Stimulated activated CD8-positive, alpha-beta memory T cell treated with anti-CD3 and anti-CD28 coated beads, Interleukin-15, amount 100 ng/mL, for 48 hours (primary cell): ENCODE measurements around the gene EPHX1.

Experiments
- DNase-seq, 2 donors: peaks; one replicate each; pipeline ENCODE4 v3.0.0-alpha.2; 2020; ENCODE audit warnings: low read depth in 2 of 2

Gene EPHX1

DNA sequence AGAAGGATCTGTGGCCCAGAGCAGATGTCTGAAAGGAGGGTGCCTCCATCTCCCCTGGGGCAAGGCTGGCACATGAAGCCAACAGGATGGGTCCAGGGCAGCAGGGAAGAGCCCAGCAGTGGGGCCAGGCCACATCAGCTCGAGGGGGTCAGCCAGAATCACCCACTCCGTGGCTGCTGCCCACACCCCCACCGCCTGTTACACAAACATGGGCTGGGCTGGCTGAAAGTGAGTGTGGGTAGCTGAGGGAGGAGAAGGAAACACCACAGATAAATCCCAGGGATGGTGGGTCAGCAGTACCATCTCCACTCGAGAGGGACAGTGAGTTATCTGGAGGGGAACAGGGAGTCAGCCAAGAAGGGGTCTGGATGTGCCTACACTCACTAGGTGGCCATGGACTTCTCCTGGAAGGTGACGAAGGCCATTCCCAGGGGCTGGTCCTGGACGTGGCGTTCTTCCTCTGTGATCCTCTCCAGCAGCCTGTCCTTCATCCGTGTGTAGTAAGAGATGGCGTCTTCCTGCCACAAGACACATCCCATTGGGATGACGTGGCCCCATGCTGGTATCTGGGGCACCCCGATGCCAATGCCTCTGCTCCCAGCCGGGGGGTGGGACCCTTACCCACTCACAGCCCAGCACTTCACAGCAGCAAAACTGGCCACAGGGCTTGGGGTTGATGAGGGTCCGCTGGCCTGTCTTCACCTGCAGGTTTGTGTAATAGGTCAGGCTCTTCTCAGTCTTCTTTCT, 52.1 kb downstream of the EPHX1 start:
- no peak for DNase-seq

DNA sequence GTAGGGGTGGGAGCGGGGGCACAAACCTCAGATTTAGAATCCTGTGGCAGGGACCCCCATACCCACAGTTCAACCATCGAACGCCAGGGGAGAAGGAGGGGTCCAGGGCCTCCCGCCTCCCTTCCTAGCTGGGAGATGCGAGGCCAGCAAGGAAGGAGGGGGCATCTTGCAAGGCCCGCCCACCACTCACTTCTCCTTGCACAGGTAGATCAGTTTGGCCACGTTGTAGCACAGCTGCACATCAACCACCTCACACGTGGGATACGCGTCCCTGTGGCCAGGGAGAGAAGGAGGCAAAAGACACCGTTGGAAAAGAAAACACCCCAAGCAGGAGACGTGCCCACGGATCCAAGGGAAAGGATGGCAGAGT, 52.6 kb downstream of the EPHX1 start:
- no peak for DNase-seq

DNA sequence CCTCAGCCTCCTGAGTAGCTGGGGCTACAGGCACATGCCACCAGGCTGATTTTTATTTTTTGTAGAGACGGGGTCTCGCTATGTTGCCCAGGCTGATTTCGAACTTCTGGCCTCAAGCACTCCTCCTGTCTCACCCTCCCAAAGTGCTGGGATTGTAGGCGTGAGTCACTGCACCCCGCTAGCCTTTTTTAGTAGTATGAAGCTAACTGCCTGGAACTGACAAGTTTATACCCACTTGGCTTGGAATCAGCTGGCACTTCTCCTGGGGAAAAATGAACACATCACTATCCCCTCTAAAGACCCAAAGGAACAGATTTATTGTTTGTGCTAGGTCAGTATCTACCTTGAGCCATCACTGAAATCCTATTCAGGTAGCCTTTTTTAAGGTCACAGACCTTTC, 53.2 kb downstream of the EPHX1 start:
- DNase-seq = no peak

DNA sequence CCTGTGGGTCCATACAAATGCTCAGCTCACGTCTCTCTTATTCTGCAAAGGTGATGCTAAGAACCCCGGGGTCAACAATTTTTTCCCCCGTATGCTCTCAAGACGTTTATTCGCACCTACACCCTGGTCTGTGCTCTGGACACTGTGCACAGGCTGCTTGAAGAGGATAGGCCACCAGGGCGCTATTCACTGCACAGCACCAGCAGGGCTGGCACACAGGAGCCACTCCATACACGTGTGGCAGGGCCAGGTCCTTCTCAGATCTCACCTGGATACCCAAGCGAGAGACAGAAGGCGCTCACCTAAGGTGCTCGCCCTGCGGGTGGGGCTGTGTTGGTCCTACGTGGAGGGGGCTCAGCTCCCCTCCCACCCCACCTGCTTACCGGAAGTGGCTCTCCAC, 55.6 kb downstream of the EPHX1 start:
- no peak for DNase-seq

DNA sequence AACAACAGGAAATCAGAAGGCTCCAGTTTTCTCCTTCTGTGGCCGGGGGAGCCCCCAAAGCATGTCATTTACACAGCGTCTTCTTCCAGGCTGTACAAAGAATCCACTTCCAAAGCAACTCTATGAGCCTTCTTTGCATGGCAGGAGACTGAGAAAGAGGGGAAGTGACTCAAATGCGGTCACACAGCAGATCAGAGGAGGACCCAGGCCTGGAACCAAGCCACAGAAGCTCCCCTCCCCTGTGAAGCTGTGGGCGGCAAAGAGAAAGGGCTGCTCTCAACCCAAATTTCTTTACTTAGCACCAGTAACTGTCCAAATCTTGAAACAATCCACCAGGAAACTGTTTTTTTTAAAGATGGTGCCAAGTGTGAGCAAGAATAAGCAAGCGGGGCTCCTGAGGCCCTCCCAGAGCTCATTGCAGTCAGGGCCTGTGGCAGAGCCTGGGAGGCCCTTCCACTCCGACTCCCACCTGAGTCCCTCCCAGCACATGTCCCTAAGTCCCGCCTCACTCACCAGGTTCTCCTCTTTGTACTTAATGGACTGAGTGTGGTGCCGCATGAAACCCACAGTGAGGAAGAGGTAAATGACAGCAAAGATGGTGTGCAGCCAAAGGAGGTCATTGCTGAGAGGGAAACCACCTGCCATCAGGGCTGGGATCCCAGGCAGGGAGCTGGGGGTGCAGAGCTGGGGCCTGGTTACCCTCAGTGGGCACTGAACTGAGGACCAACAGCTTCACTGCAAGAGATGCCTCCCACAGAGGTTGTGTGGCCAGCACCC, 56.3 kb downstream of the EPHX1 start:
- peak; percentile 65 to 69 for DNase-seq

DNA sequence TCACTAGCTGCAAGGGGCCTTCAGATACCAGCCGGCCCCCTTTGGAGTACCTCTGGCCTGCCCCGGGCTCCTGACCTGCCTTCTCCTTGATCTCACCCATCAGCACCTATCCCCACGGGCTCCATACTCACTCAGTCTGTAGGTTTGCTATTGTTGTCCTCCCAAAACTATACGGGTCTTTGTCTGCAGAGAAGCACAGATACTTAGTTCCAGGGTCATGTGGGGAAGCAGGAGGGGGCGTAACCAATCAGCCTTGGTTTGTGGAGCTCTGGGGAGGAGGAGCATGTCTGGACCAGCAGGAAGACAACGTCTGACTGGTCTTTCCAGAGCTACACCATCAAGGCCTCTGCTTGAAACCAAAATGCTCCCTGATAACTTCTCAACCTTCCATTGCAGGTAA, 57.1 kb downstream of the EPHX1 start:
- no peak for DNase-seq

DNA sequence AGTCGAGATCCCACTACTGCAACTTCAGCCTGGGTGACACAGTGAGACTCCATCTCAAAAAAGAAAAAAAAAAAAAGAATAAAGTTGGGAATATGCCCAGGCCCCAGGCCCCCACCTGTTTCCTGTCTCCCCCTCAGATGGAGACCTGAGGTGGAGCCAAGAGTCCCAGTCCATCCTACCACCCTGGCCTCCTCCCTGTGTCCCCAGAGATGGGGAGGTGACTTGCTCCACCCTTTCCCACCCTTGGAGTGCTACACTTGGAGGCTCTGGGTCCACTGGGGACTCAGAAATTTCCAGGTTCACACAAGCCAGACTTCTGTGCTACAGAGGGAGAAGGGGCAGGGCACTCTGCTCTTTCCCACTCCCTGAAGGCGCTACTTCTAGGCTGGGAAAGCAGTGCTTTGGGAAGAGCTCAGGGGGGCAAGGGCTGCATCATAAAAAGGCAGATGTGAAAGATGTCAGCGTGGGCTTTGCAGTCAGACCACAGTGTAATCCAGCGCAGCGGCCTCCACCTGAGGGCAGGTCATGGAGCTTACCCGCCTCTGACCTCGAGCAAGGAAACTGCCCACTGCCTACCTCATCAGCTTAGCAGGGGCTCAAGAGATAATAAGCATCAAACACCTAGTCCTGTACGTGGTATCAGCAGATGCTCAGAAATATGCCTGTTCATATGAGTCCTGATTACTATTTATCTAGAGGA, 58.9 kb downstream of the EPHX1 start:
- no peak for DNase-seq

DNA sequence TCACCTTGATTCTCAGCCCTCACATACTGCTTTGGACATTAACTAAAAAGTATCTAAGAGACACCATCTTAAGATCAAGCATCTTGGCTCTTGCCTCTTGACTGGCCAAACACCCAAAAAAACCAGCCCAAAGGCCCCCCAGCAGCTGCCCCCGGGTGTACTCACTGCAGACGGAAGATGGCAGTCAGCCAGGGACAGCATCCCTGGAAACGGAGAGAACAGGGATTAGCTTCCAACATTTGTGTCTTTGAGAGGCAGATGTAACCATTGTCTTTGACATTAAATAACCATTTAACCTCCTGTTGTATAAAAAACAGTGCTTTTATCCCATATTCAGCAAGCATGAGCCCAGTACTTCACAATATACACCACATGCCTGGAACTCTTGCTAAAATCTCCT, 61.0 kb downstream of the EPHX1 start:
- no peak for DNase-seq

DNA sequence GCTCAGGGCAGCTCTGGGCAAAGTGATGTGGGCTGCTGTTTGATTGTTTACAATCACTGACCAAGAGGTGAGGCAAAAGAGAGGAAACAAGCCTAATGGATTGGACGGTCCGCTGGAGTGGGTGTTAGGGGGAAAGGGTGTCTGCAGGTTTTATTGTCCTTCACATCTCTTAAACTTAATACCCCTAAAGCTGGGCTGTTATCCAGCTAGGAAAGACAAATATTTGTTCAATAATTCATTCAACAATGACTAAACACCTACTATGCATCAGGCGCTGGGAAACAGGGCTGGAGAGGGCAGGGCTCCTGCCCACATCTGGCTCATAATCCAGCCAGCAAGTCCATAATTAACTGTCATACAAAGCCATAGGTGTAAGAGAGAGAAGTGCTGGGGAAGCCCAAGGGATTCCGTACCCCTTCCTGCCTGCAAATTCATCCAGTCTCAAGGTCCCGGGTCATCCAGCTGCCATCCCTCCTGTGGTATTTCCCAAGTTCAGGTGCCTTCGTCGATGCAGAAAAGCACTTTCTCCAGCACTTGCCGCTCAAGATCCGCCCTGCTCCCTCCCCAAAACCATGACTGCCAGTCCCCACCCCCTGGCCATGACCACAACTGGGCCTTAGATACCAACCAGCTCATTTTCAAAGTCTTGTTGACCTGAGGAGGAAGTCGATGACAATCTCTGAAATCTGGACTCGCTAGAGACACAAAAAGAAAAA, 61.6 kb downstream of the EPHX1 start:
- DNase-seq = no peak

DNA sequence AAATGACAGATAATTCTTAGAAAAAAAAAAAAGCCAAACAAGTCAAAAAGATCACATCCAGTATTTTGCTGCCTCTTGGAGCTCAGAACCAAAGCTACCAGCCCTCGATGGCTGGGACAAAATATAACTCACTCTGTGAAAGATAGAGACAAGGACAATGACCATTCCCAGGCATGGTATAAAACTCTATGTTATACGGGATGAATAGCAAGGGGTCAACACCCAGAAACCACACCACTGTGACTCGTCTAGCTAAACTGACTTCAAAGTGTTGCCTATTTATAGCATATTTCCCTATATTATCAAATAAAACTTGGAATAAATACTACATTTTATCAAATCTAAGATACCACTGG, 62.1 kb downstream of the EPHX1 start:
- DNase-seq = no peak

DNA sequence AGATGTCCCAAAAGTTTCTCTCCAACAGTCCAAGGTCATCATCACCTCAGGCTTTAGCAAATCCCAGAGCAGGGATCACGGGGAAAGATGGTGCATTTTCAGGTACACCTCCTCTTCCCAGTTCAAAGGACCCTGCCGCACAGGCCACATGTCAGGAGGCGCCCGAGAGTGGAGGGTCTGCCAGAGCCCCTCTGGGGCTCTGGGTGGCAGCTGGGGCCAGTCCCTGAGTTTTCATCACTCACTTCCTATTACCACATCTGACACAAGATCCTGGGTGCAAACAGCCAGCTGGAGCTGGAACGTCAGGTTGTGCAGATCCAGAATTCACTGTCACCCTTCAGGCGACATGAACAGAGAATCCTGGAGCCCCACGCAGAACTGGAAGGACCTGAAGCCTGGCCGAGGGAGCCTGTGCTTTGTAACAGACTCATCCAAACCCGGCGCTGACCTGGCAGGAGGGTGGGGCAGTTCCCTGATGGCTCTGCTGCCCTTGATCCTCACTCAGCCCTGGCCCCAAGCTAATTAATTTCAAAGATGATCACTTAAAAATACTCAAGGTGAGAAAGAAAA, 63.4 kb downstream of the EPHX1 start:
- DNase-seq = no peak

DNA sequence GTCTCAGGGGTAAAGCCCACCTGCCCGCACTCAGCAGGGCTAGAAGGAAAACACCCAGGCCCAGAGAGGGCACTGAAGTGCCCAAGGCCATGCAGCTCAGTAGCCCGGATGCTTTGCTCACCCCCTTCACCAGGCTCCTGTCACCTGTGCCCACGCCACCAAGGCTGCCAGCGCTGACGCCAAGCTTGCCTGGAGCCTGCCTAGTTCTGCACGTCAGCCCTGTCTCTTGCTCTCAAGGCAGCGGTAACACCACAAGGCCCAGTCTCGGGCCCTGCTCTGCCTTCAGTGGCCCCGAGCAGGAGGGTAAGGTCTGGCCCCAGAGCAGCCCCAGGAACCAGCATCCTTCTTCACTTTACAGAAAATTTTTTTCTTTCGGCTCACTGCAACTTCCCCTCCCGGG, 64.5 kb downstream of the EPHX1 start:
- no peak for DNase-seq

DNA sequence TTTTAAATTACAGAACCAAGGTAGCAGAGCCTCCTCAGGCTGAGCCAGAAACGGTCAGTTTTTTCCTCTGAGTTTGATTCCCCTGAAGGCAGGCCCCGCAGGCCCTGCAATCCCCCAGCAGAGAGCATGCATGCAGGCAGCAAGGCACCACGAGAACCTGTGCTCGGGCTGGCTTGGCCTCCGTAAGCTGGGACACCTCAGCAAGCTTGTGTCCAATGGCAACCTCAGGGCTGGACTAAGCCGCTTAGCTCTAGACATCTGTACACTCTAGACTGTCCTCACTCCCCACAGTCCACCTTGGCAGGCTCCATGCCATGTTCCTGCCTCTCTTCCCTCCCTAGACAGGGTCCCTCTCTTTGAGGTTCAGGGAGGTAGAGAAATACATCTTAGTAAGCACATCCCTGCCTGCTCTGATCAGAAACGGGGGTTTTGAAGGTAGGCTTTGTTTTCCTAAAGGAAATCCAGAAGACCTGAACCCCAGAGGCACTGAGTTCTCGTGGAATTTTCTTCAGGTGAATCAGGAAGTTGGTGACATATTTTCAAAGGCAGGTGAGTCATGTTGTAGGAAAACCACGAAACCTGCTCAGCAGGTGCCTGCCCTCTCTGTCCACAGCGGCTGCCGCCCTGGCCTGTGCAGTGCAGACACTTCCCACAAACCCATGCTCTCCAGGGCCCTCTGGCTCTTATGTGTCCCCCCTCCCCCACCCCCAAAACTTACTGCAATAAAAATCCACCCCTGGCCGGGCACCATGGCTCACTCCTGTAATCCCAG, 65.3 kb downstream of the EPHX1 start:
- no peak for DNase-seq

DNA sequence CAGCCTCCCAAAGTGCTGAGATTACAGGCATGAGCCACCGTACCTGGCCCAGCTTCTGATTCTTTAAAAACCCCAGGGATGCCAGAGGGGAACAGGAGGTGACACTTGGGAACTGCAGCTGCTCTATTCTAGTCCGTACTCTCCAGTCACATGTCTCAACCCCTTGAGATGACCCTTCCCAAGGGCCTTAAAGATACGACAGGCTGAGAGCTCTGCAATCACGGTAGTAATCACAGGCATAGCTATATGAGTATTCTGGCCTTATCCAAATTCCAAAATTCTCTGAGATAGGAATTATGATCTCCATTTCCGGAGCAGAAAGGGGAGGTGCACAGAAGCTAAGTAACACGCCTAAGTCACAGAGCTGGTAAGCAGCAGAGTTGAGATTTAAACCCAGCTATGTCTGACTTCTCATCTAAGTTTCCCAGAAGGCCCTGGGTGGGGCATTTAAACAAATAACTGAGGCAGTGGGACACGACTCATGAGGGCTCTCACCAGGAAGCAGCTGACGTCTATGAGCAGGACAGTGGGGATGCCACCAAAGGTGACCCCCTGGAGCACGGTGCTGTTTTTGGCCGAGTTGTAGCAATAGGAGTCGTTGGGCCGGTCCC, 67.1 kb downstream of the EPHX1 start:
- no peak for DNase-seq

DNA sequence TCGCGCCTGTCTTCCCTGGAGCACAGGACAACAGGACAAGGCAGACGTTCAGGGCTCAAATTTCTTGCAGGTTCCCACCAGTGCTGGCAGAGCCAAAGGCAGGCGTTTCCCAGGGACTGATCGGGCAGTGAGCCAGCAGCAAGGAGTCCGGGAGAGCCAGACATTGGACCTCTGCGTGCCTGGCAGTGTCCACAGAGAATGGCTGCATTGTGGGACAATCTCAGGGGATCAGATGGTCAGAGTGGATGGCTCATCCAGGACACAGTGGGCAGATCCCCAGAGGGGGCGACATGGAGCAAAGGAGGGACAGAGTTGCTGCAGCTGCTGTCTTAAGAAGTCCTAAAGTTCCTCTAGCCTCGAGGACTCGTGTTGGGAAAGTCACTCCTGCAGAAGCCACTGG, 67.7 kb downstream of the EPHX1 start:
- DNase-seq = no peak

DNA sequence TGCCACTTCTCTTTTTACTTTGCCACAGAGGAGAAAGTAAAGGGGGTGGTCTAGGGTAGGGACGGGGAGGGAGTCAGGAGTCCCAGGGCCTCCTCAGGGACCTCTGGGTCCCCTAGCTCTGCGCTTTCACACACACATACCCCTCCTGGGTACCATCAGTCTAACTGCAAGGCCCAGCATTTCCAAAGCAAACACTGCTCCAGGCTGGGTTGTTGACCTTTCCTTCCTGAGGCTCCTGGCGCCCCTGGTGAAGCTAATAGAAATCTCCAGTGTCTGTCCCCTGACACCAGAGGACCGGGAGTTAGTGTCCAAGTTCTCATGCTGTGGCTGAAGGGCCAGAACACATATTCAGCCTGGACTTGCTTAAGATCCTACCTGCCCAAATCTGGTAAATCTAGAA, 68.4 kb downstream of the EPHX1 start:
- no peak for DNase-seq

DNA sequence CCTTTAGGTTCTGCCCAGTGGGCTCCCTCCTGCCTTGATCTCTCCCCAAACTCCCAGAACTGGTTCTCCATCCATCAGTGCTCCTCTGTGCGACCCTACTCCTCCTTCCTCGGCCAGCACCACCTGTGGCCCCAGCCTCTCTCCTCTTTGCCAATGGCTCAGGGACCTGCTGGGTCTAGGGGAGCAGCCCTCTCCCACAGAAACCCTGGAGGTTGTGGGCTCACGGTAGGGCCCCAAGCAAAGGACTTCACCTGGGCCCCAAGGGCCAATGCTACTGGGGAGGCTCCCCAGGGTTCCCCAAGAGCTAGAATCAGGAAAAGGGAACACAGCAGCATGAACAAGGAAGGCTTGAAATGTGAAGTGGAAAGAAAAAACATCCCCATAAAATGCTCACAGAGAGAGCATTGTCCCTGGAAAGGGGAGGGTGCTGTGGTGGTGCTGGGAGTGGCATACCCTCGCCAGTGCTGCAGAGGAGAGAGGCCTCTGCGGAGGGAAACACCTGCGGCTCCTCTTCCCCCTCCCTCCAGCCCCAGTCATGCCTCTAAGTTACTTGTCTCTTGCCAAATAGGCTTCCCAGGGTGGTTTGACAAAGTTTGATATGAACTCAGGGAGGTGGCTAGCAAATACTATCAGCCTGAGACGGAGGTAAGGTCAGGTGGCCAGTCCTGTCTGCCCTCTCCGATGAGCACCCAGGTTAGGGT, 69.7 kb downstream of the EPHX1 start:
- DNase-seq = no peak

DNA sequence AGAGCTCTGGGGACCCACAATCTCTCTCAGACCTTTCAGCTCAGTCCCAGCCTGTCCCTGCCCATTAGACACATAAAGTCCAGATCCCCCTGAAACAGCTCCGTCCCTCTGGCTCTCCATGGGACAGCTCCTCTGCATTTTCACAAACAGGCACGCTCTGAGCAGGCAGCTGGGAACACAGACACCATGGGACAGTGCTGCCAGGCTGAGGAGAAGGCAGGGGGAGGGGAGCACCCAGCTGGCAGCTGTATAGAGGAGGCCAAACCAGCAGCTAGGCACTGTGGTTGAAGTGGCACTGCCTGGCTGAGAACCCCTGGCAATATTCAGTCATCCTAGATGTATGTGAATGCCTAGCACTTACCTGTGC, 70.3 kb downstream of the EPHX1 start:
- no peak for DNase-seq

DNA sequence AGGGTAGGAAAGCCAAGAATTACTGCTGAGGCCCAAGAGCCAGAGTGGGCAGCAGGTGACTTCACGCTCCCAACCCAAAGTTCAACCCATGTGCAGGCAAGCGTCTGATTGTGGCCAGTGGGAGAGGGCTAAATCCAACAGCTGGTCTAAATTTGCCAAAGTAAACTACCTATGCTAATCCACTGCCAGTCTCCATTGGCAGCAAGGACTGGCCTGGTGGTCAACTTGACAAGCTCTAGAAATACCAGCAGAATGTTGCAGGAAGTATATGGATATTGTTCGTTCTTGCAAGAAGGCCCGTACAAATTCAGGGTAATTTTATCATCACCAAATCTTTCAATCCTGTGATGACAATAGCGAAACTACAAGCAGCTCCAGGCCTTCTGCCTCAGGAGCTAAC, 70.7 kb downstream of the EPHX1 start:
- DNase-seq = no peak
